H7 (cell line): ENCODE measurements around the gene PCTP. TPM values are rescaled to one million over a fixed set of nuclear protein-coding genes. Genes with fewer than 3 reads are reported as not detected.

ENCODE experiments used
- DNase-seq: peaks from one replicate; pipeline ENCODE4 v3.0.0; 2012
- H3K27me3 ChIP-seq: 2 replicates; pipeline ENCODE4 v1.6.0; 2011; ENCODE audit warnings: mild to moderate bottlenecking, low read length; ENCODE audit not compliant: control insufficient read depth, insufficient read depth
- H3K36me3 ChIP-seq: replicated peaks from 2 replicates; pipeline ENCODE4 v1.5.1; 2011; ENCODE audit warnings: low read length; ENCODE audit not compliant: control insufficient read depth, insufficient read depth
- H3K4me3 ChIP-seq: 2 replicates; pipeline ENCODE4 v1.5.1; 2011; ENCODE audit warnings: low read depth, mild to moderate bottlenecking, control low read depth, low read length, moderate library complexity; ENCODE audit not compliant: insufficient read depth
- total RNA-seq: library from RNA; depleted of rRNA; stranded (reverse); fragments of >200 nt; shearing (Covaris generic); gene quantifications from 2 replicates; pipeline ENCODE4 v1.2.3, GENCODE V29; 2014; rRNA removed

Gene PCTP
- total RNA-seq, 1 experiment from 2014 or later: 20.3 TPM

GRCh38 chr17:55818451-55819375 lies 67.9 kb downstream of the PCTP start:
- Histone ChIP-seq H3K27me3 (no peaks in the 10 kb centered on the region), H3K36me3 (no peaks in the 10 kb centered on the region), H3K4me3 (no peak overlapping the region)
- no peak for DNase-seq

- Histone ChIP-seq H3K27me3 (no peaks in the 10 kb centered on the region), H3K4me3 (no peak overlapping the region), H3K36me3 (no peaks in the 10 kb centered on the region)
These were observed 69.8 kb downstream of the PCTP start for GRCh38 chr17:55820675-55821074.

GRCh38 chr17:55822028-55822427 lies 71.2 kb downstream of the PCTP start:
- DNase-seq: no peak
- Histone ChIP-seq H3K4me3 (no peak overlapping the region), H3K36me3 (no peaks in the 10 kb centered on the region), H3K27me3 (no peaks in the 10 kb centered on the region)

More at GRCh38 chr17:55820675-55821074, 69.8 kb downstream of the PCTP start:
- DNase-seq: no peak

DNA sequence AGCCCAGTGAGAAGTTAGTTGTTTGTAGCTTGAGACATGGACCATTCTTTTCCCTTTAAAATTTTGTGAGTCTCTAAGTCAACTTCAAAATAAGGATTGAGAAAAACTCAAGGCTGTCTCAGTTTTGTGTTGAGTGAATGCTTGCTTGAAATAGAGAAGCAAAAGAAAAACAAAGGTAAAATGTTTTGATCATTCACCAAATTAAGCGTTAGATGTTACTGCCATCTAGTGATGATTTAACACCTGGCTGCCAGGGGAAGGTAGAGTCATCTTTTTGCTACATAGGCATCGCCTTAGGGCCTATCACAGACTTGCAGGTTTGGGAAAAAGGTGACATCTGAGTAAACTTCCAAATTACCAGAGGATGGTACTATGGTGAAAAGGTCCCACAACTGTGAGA lies 74.4 kb downstream of the PCTP start:
- Histone ChIP-seq H3K27me3 (no peaks in the 10 kb centered on the region), H3K4me3 (no peak overlapping the region), H3K36me3 (no peaks in the 10 kb centered on the region)
- DNase-seq: peak; percentile 23

Other genes with a start within 250 kb of the PCTP start
- not detected in 2 replicates for gene SMIM36, start 239.6 kb upstream of the PCTP start, total RNA-seq
- 0.31 and 1.3 TPM in 2 replicates for gene TMEM100, start 28.2 kb upstream of the PCTP start, total RNA-seq